ENCODE data around the gene GLYAT.

Gene GLYAT

DNA sequence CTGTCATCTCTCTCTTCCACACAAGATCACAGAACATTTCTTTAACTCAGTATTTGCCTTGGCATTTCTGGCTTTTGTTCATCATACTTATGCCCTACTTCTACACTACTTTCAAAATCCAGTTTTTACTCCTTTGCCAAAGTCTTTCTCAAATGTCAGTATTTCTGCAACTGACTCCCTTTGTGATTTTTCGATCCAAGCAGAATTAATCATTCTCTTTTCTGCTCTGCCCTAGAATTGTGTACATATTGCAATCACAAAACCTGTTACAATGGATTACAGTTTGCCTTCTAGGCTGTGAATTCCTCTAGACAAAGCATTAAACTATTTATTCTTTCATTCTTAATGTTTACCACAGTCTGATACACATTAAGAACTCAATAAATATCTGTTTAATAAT is 33.3 kb upstream of the GLYAT start:
- no peak for TF ChIP-seq GATA3 (IDR thresholded peaks at IDR 0.05; ENCODE audit: low read depth, low read length)
- TF ChIP-seq GATA2 (IDR thresholded peaks at IDR 0.05; ENCODE audit: low read depth, low read length) = no peak

DNA sequence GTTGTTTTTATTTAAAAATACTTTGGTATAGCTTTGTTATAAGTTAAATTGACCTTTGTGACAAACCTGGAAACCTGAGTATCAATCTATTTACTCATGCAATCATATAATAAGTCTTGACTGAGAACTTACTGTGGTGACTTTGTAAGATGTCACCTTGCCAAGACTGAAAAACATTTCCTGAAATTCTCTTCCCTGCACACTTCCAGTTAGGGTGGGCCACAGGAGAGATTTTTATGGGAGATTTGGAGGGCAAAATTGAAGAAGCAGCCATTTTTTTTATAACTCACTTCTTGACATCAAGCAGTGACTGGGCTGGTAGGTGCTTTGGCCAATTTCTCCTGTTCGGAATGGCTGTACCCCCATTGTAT is 31.4 kb upstream of the GLYAT start:
- no peak for TF ChIP-seq GATA3 (IDR thresholded peaks at IDR 0.05; ENCODE audit: low read depth, low read length)
- no peak for TF ChIP-seq GATA2 (IDR thresholded peaks at IDR 0.05; ENCODE audit: low read depth, low read length)

DNA sequence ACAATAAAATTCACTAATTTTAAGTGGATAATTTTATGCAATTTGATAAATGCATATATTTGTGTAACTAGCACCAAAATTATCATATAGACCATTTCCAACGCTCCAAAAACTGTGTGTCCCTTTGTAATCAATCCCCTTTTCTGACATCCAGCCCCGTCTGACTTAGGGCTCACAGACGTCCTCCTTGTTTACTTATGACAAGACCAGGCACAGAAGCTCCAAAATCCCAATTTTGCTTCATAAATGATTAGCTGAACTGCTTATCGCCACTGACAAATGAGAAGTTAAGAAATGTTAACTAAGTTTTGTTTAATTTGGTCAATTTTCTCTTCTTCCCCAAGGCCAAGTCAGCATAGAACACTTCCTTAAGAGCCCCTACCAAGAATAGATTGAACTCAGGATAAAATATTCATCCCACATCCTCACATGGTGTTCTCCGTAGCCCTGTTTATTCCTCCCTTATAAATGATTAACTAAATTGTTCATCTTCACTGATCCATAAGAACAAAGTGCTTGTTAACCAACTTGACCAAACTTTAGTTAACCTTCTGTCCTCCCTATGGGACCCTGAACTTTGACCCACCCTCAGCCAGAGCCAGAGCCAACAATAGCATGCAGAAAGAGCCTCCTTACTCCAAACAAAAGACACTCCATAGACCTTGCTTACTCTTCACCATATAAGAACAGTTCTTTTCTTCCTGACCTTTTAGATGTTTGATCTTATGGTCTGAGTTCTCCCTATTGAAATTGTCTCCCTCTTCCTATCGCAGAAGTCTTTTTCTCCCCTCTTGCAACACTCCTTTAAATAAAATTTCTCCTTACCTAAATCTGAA is 30.8 kb upstream of the GLYAT start:
- TF ChIP-seq GATA2 (IDR thresholded peaks at IDR 0.05; ENCODE audit: low read depth, low read length) (no peak), GATA3 (IDR thresholded peaks at IDR 0.05; ENCODE audit: low read depth, low read length) (no peak)

DNA sequence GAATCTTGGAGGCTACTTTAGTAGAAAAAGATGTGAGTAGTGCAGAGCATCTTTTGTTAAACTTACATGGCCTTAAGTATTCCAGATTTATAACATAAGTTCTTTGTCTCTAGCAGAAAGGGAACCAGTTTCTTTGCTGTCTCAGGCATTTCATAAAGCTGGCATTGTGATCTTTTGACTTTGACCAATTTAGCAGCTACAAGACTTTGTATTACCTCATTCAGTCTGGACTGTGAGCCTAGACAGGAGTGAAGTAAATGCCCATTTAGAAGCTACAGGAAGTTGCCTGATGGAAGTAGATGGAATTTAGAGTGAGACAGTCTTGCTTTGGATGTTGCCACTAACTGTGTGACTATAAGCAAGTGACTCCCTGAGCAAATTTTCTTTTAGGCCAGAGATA is 25.7 kb upstream of the GLYAT start:
- no peak for TF ChIP-seq GATA3 (IDR thresholded peaks at IDR 0.05; ENCODE audit: low read depth, low read length)
- TF ChIP-seq GATA2 (IDR thresholded peaks at IDR 0.05; ENCODE audit: low read depth, low read length) = no peak

DNA sequence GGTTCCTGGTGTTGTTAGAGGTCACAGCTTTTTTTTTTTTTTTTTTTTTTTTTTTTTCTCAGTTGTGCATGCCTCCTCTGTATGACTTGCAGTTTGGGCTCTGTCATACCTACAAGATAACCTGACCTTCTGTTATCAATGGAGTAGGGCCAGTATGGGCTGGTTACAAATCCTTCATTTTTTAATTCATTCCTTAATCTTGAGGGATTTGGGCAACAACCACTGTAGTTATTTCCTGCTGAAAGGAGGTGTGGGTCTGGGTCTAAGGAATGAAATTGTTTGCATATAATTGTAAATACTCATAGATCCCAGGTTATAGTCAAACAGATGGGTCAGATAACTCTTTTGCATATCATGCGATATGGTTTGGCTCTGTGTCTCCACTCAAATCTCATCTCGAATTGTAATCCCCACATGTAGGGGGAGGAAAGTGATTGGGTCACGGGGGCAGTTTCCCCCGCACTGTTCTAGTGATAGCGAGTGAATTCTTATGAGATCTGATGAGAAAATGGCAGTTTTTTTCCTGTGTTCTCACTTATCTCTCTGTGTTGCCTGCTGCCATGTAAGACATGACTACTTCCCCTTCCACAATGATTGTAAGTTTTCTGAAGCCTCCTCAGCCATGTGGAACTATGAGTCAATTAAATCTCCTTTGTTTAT is 14.1 kb upstream of the GLYAT start:
- TF ChIP-seq GATA2 (IDR thresholded peaks at IDR 0.05; ENCODE audit: low read depth, low read length) = no peak
- no peak for TF ChIP-seq GATA3 (IDR thresholded peaks at IDR 0.05; ENCODE audit: low read depth, low read length)

DNA sequence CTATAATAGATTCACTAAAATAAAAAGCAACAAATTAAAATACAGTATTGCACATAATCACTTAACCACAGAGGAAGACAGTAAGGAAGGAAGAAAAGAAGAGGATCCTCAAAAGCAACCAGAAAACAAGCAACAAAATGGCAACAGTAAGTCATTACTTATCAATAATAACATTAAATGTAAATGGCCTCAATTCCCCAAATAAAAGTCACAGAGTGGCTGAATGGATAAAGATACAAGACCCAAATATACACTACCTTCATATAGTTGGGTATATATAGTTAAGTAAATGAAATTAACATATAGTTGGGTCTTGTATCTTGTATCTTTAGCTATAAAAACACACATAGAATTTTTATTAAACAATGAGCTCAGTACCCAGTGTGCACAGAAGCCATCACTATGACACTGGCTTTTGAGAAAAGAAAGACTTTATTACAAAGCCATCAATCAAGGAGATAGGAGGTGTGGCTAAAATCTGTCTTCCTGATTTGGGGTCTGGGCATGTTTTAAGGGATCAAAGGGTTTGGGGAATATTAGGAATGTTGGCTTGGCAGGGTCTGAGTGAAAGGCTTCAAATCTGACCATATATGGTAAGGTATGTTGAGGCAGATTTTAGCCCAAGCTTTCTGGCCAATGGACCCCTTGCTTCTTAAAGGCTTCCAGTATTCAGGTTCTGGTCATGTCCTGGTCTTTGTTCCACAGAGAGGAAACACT is 13.4 kb upstream of the GLYAT start:
- no peak for TF ChIP-seq GATA2 (IDR thresholded peaks at IDR 0.05; ENCODE audit: low read depth, low read length)
- no peak for TF ChIP-seq GATA3 (IDR thresholded peaks at IDR 0.05; ENCODE audit: low read depth, low read length)

DNA sequence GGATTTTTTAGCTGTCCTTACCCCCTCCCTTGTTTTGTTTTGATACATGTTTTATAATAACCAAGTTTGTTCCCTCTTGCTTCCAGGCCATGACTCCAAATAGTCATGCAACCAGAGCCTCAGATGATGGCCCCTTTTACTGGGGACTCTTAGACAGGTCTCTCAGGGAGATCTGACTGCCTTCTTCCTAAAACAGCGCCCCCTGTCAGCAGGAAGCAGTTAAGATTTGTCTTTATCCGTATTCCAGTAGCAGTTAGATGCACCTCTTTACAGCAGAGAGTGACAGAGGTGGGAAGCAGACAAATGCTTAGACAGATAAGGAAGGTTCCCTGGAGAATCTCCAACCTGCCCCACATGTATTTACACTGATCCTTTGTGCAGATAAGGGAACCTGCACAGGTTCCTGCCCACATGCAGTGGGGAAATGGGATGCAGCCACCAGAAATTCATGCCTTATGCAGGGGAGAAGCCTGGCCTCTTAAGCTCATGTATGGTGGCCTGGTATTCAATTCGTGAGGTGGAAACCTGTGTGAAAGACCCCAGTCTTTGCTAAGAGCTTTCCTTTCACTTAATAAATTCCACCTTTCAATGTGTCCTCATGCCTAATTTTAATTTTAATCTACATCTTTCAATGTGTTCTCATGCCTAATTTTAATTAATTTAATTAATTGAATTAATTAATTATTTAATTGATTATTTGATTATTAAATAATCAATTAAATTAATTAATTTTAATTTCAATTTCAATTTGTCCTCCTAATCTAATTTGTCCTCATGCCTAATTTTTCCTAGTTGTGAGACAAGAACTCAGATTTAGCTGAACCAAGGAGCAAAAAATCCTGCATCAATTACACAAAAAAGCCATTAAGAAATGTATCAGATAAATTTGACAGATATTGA is 11.5 kb upstream of the GLYAT start:
- TF ChIP-seq GATA3 (IDR thresholded peaks at IDR 0.05; ENCODE audit: low read depth, low read length) (no peak), GATA2 (IDR thresholded peaks at IDR 0.05; ENCODE audit: low read depth, low read length) (no peak)

DNA sequence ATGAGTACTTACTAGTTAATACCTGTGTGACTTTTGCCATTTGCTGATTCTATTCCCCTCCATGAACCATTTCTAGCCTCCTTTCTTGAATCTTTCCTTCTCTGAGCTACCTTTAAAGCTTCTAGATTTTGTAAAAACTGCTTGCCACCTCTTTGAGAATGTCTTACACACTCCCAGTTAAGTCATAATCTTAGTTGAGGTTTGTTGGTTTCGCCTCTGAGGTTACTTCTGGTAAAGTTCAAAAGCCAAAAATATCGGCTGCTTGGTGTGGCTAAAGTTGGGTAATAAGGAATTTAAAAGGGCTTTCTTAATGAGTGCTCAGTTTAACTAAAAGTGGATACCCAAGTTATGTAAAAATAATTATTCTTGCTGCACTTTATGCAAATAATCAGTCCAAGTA is 10.4 kb upstream of the GLYAT start:
- TF ChIP-seq GATA3 (IDR thresholded peaks at IDR 0.05; ENCODE audit: low read depth, low read length) = no peak
- no peak for TF ChIP-seq GATA2 (IDR thresholded peaks at IDR 0.05; ENCODE audit: low read depth, low read length)

DNA sequence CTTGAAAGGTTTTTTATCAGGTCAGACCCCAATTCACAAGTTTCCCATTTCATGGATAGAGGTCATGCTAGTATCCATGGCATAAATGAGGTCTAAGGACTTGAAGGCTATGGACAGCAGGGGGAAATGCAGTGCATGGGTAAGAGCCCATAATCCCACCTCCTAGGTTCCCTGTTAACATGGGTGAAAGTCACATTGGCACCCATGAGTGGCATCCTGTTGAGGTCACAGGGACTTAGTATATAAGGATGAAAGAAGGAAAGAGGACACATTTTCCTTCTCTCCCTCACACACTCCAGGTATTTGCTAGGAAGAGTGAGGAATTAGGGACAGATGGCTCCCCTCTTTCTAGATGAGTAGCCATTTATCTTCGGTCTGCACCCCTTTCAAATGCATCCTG is 9.4 kb upstream of the GLYAT start:
- TF ChIP-seq GATA2 (IDR thresholded peaks at IDR 0.05; ENCODE audit: low read depth, low read length) = no peak
- no peak for TF ChIP-seq GATA3 (IDR thresholded peaks at IDR 0.05; ENCODE audit: low read depth, low read length)

DNA sequence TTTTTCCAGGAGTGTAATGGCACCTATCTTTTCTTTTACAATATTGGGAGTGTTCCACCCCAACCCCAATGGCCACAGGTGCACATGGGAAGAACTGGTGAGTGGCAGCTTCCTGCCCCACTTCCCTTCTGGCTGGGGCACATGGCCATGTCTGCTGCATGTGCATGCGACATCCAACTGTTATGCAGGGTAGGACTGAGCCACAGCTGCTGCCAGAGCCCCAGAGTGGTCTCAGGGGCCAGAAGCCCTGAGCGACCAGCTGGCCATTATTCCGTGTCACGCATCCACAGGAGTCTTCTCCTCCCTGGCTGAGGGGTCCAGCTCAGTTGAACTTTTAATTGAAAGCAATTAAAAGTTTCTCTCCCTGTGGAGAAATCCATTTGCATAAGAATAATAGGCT is 8.7 kb upstream of the GLYAT start:
- TF ChIP-seq GATA3 (IDR thresholded peaks at IDR 0.05; ENCODE audit: low read depth, low read length) (no peak), GATA2 (IDR thresholded peaks at IDR 0.05; ENCODE audit: low read depth, low read length) (no peak)

DNA sequence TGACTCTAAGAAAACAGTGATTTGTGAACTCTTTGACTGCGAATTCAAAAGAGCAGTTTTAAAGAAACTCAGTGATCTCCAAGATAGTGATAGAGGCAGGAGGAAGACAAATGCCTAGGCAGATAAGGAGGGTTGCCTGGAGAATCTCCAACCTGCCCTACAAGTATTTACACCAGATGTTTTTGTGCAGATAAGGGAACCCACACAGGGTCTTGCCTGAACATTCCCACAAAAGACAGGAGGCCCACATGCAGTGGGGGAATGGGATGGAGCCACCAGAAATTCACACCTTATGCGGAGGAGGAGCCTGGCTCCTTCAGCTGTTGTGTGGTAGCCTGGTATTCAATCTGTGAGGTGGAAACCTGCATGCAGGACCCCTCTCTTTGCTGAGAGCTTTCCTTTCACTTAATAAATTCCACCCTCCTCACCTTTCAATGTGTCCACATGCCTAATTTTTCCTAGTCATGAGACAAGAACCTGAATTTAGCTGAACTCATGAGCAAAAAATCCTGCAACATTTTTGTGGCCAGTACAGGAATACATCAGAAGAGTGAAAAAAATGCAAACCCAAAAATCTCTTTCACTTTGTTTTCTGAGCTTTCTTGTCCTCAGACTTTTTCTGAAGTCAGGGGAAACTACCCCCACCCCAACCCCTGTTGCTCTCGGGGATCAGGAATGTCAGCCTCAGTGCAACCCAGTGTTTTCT is 8.1 kb upstream of the GLYAT start:
- no peak for TF ChIP-seq GATA3 (IDR thresholded peaks at IDR 0.05; ENCODE audit: low read depth, low read length)
- TF ChIP-seq GATA2 (IDR thresholded peaks at IDR 0.05; ENCODE audit: low read depth, low read length) = no peak

DNA sequence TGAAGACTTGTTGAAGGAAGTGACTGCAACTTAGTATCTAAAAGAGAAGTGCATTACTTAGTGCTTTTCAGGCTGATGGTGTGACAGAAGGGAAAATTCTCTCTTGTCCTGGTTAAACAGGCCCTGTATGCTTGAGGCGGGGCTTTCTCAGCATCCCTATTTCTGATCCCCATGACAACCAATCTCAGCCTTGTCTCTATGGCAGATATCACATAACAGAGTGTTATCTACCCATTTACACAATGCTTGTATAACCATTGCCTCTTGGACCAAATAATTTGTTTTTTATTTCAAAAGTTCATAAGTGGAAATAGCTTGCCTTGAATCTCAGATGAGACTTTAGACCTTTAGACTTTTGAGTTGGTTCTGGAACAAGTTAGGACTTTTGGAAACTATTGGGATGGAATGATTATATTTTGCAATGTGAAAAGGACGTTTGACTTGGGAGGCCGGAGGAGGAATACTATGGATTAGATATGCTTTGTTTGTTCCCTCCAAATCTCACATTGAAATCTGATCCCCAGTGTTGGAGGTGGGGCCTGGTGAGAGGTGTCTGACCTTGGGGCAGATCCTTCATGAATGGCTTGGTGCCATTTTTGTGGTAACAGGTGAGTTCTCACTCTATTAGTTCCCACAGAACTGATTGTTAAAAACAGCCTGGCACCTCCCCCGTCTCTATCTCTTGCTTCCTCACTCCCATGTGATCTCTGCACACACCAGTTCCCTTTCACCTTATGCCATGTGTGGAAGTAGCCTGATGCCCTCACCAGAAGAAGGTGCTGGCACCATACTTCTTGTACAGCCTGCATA is 3.1 kb upstream of the GLYAT start:
- TF ChIP-seq GATA3 (IDR thresholded peaks at IDR 0.05; ENCODE audit: low read depth, low read length) = no peak
- no peak for TF ChIP-seq GATA2 (IDR thresholded peaks at IDR 0.05; ENCODE audit: low read depth, low read length)

All from SH-SY5Y (cell line).